Measurements from ENCODE around the gene CENPP.
"Not testable (repeated sequence)": the region's sequence is repeated elsewhere in the genome, so short reads cannot be mapped to it uniquely, and the experiment has no call there.

GRCh38 chr9:92623936-92624335 lies 298.2 kb downstream of the CENPP start:
- not testable (repeated sequence) for TF ChIP-seq EZH2 (optimal IDR thresholded peaks at IDR 0.05; ENCODE audit: low read depth, low read length); EZH2phosphoT487 (IDR thresholded peaks at IDR 0.05; ENCODE audit: low read length)

Data from MM.1S (cell line).